GM06990 (cell line): ENCODE data around the gene HIVEP3.

Source experiments
- DNase-seq: peaks from one replicate; pipeline ENCODE4 v3.0.0-alpha.2; 2011; ENCODE audit not compliant: insufficient read length; ENCODE audit errors: extremely low read depth
- H3K27me3 ChIP-seq: replicated peaks from 2 replicates; pipeline ENCODE4 v1.6.0; 2011; ENCODE audit warnings: low read length; ENCODE audit not compliant: control insufficient read depth, insufficient read depth
- H3K36me3 ChIP-seq: 2 replicates; pipeline ENCODE4 v1.5.1; 2011; ENCODE audit warnings: low read length; ENCODE audit not compliant: control insufficient read depth, insufficient read depth
- H3K4me3 ChIP-seq: replicated peaks from 2 replicates; pipeline ENCODE4 v1.5.1; 2011; ENCODE audit warnings: low read depth, mild to moderate bottlenecking, control low read depth, low read length
- TF ChIP-seq, protein P1 (sequence below): IDR thresholded peaks from 2 replicates; pipeline ENCODE4 v1.5.1; 2011; ENCODE audit warnings: low read length, control low read depth, mild to moderate bottlenecking, inconsistent platforms; ENCODE audit not compliant: insufficient read depth, poor library complexity, severe bottlenecking

HIVEP3 gene

DNA sequence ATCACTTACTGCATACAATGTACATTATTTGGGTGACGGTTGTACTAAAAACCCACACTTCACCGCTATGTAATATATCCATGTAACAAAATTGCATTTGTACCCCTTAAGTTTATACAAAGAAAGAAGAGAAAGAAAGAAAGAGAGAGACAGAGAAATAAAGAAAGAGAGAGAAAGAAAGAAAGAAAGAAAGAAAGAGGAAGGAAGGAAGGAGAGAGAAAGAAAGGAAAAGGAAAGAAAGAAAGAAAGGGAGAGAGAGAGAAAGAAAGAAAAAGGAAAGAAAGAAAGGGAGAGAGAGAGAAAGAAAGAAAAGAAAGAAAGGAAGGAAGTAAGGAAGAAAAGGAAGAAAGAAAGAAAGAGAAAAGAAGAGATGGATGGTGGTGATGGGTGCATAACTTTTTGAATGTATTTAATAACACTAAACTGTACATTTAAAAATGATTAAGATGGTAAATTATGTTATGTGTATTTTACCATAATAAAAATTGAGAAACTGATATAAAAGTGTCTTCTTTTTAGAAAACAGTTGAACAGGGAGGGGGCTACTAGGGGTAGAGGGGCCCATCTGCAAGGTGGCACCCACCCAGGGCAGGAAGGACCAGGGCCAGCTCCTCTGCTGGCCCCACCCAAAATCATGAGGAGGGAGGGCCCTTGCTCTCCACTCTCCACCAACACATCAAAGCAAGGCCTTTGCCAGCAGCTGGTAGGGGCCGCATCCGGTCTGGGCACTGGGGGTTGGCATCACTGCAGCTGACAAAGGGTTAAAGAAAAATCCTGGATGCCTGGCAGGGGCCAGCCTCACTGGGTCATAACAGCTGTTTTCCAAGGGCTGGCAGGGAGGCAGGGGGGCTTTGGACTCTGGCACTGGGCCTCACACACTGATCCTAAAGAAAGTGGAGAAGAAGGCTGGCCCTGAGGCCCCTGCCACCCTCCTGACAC, 280.4 kb downstream of the HIVEP3 start:
- no peak for DNase-seq
- Histone ChIP-seq H3K36me3 (no peaks in the 10 kb centered on the region), H3K27me3 (no peaks in the 10 kb centered on the region), H3K4me3 (no peak overlapping the region)
- TF ChIP-seq, protein P1, sequence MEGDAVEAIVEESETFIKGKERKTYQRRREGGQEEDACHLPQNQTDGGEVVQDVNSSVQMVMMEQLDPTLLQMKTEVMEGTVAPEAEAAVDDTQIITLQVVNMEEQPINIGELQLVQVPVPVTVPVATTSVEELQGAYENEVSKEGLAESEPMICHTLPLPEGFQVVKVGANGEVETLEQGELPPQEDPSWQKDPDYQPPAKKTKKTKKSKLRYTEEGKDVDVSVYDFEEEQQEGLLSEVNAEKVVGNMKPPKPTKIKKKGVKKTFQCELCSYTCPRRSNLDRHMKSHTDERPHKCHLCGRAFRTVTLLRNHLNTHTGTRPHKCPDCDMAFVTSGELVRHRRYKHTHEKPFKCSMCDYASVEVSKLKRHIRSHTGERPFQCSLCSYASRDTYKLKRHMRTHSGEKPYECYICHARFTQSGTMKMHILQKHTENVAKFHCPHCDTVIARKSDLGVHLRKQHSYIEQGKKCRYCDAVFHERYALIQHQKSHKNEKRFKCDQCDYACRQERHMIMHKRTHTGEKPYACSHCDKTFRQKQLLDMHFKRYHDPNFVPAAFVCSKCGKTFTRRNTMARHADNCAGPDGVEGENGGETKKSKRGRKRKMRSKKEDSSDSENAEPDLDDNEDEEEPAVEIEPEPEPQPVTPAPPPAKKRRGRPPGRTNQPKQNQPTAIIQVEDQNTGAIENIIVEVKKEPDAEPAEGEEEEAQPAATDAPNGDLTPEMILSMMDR = no peak

DNA sequence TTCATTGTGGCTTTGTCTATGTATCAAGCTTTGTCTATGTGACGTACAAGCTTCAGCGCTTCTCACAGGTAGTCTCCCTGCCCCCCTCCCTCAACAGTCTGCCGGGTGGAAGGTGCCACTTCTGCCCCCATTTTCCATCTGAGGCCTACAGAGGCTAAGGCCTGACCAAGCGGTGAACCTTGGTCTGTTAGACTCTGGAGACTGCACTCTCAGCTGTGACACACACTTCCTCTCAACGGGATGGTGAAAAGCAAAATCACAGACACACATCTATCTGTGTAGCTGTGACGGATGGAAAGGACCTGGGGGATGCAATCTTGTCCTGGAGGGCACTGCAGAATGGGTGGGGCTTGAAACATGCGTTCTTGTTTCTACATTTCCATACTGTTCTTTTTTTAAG, 281.4 kb downstream of the HIVEP3 start:
- H3K36me3 ChIP-seq = no peaks in the 10 kb centered on the region
- DNase-seq = no peak
- H3K27me3 ChIP-seq = no peaks in the 10 kb centered on the region
- TF ChIP-seq, protein P1 = no peak
- H3K4me3 ChIP-seq = no peak overlapping the region

DNA sequence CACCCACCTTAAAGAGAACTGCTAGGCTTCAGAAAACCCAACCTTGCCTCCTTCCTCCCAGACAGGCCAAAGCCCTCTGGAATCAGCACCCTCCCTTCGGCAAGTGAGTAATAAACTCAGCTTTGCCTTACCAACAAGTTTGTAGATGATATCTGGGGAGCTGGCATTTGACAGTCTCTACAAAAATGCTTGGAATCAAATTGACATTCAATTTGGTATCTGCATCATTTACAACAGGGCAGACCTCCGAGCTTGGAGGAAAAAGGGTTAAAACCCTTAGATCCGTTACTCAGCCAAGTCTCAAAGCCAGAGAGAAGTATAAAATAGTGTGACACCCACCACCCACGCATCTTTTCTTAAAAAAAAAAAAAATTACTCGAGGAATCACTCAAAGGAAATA, 285.0 kb downstream of the HIVEP3 start:
- TF ChIP-seq, protein P1 = no peak
- DNase-seq = no peak
- Histone ChIP-seq H3K4me3 (no peak overlapping the region), H3K36me3 (no peaks in the 10 kb centered on the region), H3K27me3 (no peaks in the 10 kb centered on the region)

DNA sequence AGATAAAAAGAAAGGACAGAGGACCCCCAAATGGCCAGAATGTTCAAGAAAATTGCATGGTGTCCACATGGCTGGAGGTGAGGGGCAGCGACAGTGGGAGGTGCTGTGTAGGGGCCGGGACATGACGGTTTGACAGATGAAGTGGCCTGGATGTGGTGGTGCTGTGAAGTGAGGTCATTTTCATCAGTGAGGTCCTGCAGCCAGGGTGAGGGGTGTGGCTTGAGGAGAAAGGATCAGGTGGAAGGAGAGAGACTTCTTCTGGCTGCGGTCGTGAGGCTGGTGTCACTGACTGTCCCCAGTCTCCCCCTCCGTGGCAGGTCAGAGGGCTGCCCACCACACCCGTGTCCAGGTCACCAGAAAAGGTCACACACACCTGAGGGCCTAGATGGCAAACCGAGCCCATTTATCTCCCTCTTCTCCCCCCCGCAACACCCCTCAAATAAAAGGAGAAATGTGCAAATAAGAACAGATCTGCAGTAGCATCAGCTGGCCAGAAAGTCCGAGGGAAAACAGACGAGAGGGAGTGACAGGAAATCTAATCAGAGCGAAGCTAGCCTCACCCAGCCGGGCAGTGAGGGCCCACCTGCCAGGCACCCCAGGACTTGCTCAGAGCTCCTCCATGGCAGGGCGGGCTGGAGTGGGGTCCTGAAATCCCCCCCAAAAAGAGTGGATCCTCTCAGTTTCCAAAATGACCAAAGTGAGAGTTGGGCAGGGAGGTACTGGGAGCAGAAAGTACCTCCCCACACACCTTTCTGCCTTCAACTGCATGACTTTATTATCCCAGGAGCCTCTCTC, 285.7 kb downstream of the HIVEP3 start:
- no peaks in the 10 kb centered on the region; the same call in 1 of the 2 replicates for H3K36me3 ChIP-seq
- no peak overlapping the region for H3K4me3 ChIP-seq
- TF ChIP-seq, protein P1 = no peak
- no peak for DNase-seq
- no peaks in the 10 kb centered on the region for H3K27me3 ChIP-seq

DNA sequence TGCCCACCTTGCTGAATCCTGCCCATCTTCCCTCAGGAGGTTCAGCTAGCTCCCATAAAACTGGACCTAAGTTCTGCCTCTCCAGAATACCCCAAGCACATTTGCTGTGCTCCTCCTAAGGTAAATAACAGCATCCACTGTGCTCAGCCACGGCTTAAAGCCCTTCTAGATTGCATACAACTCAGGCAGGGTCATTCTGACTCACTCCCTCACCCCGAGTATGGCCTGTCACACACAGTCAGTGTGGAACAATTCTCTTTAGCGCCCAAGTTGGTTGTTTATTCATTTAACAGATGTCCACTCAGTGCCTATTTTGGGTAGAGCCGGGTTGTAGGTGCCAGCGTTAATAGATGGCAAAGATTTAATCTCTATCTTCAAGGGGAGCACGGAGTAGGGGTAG, 286.8 kb downstream of the HIVEP3 start:
- TF ChIP-seq, protein P1 = no peak
- no peaks in the 10 kb centered on the region; the same call in 1 of the 2 replicates for H3K36me3 ChIP-seq
- DNase-seq = no peak
- H3K27me3 ChIP-seq = no peaks in the 10 kb centered on the region
- H3K4me3 ChIP-seq = no peak overlapping the region
